ENCODE results near the gene EIF4ENIF1. TPM values are rescaled to one million over a fixed set of nuclear protein-coding genes. Genes with fewer than 3 reads are reported as not detected.
A peak's percentile ranks its signal among the peaks of the same experiment; 100 is the strongest.

The EIF4ENIF1 gene
- total and polyA plus RNA-seq, 12 donors: 9.2 to 32.8 (median 21.0) TPM

- Histone ChIP-seq H3K27me3 (no peaks in the 10 kb centered on the region), H3K9me3 (replicated peaks in 1 of 3) (no peaks in the 10 kb centered on the region), H3K4me1 (replicated peaks in 1 of 2) (peaks cover 9 to 19% of the 10 kb centered on the region in 2 donors), H3K4me3 (no peak overlapping the region), H3K36me3 (replicated peaks in 1 of 2) (peaks cover 0 to 47% of the 10 kb centered on the region in 2 donors), H3K27ac (no peak overlapping the region)
- peak in 1 of 7 donors; percentile 11 for DNase-seq
- 67 to 75% (median 70%) methylated on average over 5 of the region's 5 CpGs for WGBS, 4 donors
- intact Hi-C loops (cut with DNase I): no loop called here
- TF ChIP-seq POLR2A (IDR thresholded peaks at IDR 0.05): no peak
- TF ChIP-seq CTCF (IDR thresholded peaks at IDR 0.05): peak in 4 of 6 experiments; percentile 27 to 44 (median 35)
Observed at GRCh38 chr22:31451709-31452571, 37.7 kb downstream of the EIF4ENIF1 start.

- Histone ChIP-seq H3K9me3 (replicated peaks in 1 of 3) (no peaks in the 10 kb centered on the region), H3K4me1 (replicated peaks in 1 of 2) (peaks cover 9 to 16% of the 10 kb centered on the region in 2 donors), H3K4me3 (no peak overlapping the region), H3K36me3 (replicated peaks in 1 of 2) (peaks cover 0 to 35% of the 10 kb centered on the region in 2 donors), H3K27ac (no peak overlapping the region), H3K27me3 (no peaks in the 10 kb centered on the region)
- no peak for TF ChIP-seq POLR2A (IDR thresholded peaks at IDR 0.05)
- TF ChIP-seq CTCF (IDR thresholded peaks at IDR 0.05): no peak
- no peak for DNase-seq
- 71 to 88% (median 81%) methylated on average over 4 of the region's 4 CpGs for WGBS, 4 donors
- intact Hi-C loops (cut with DNase I): no loop called here
Observed at GRCh38 chr22:31449506-31449905, 40.1 kb downstream of the EIF4ENIF1 start.

- no peak overlapping the region for H3K4me3 ChIP-seq
- no peak for DNase-seq
- TF ChIP-seq CTCF (IDR thresholded peaks at IDR 0.05): no peak
- no peak for TF ChIP-seq POLR2A (IDR thresholded peaks at IDR 0.05)
- peaks cover 0 to 34% of the 10 kb centered on the region in 2 donors for H3K36me3 ChIP-seq (replicated peaks in 1 of 2)
- H3K9me3 ChIP-seq (replicated peaks in 1 of 3): no peaks in the 10 kb centered on the region
- 78 to 89% (median 85%) methylated on average over 2 of the region's 2 CpGs for WGBS, 4 donors
- peaks cover 17 to 22% of the 10 kb centered on the region in 2 donors for H3K4me1 ChIP-seq (replicated peaks in 1 of 2)
- intact Hi-C loops (cut with DNase I): no loop called here
- no peaks in the 10 kb centered on the region for H3K27me3 ChIP-seq
- H3K27ac ChIP-seq: peak overlapping the region in 1 of 5 donors; percentile 65
Observed at GRCh38 chr22:31448382-31448781, 41.3 kb downstream of the EIF4ENIF1 start.

GRCh38 chr22:31447337-31447736, 42.3 kb downstream of the EIF4ENIF1 start:
- TF ChIP-seq POLR2A (IDR thresholded peaks at IDR 0.05) (no peak), CTCF (IDR thresholded peaks at IDR 0.05) (no peak)
- Histone ChIP-seq H3K36me3 (replicated peaks in 1 of 2) (peaks cover 0 to 33% of the 10 kb centered on the region in 2 donors), H3K4me3 (no peak overlapping the region), H3K27ac (peak overlapping the region in 4 of 5 donors; percentile 2 to 65 (median 48)), H3K9me3 (replicated peaks in 1 of 3) (no peaks in the 10 kb centered on the region), H3K4me1 (replicated peaks in 1 of 2) (peaks cover 17 to 32% of the 10 kb centered on the region in 2 donors), H3K27me3 (no peaks in the 10 kb centered on the region)
- WGBS, 4 donors: 46 to 71% (median 54%) methylated on average over 3 of the region's 3 CpGs
- DNase-seq: peak; percentile 45 to 73 (median 67)
- intact Hi-C loops (cut with DNase I): no loop called here

Measured in adrenal gland (tissue), 12 donors.